OCI-LY7 (cell line): ENCODE measurements around the gene PCDHGB2.

Experiments used
- CTCF ChIP-seq: fragments of 200-600 bp; sonication (generic); conservative IDR thresholded peaks from 2 replicates; pipeline ENCODE4 v1.5.1; 2014; ENCODE audit warnings: mild to moderate bottlenecking, antibody characterized with exemption, low read length, moderate library complexity, mixed read lengths
- EZH2phosphoT487 ChIP-seq: fragments of 200-600 bp; sonication (generic); IDR thresholded peaks from 2 replicates; pipeline ENCODE4 v1.6.1; 2018; ENCODE audit warnings: low read depth, borderline replicate concordance, mild to moderate bottlenecking, mixed run types, antibody characterized with exemption, low read length, moderate library complexity, mixed read lengths

DNA sequence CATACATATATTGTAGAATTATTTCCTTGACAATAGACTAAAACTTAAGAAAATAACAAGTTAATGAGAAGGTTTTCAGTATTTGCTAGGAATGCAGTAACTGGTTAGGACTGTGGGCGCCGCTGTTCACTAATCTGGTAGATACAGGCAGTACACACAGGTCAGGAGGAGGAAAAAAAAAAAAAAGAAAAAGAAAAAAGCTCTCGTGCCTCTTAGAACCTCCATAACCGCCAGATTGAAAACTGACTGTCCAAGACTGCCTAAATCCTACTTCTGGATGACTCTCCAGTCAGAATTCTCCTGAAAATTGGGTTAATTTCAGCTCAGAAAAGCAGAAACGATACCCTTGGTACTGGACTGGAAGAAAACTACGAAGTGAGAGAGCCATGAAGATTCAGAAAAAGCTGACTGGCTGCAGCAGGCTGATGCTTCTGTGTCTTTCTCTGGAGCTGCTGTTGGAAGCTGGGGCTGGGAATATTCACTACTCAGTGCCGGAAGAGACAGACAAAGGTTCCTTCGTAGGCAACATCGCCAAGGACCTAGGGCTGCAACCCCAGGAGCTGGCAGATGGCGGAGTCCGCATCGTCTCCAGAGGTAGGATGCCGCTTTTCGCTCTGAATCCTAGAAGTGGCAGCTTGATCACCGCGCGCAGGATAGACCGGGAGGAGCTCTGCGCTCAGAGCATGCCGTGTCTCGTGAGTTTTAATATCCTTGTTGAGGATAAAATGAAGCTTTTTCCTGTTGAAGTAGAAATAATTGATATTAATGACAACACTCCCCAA is 29.3 kb upstream of the PCDHGB2 start, which contains the start of gene PCDHGA1:
- TF ChIP-seq CTCF (peak; percentile 91), EZH2phosphoT487 (no peak)
